Omental fat pad (tissue), 4 donors: ENCODE measurements around the gene EFCAB8. TPM values are rescaled to one million over a fixed set of nuclear protein-coding genes. Genes with fewer than 3 reads are reported as not detected.

Source experiments
- ATAC-seq: fragments of 150-250 bp; one replicate; pipeline ENCODE4 v1.9.1; 2016; ENCODE audit warnings: mild to moderate bottlenecking, moderate library complexity; ENCODE audit not compliant: low FRiP score
- DNase-seq: peaks from one replicate; pipeline ENCODE4 v3.0.0-alpha.2; 2019; ENCODE audit warnings: low spot score
- CTCF ChIP-seq, 3 donors: fragments of 450-650 bp; IDR thresholded peaks; one replicate each; pipeline ENCODE4 v1.5.1; 2016 to 2017; ENCODE audit warnings: antibody characterized with exemption in 3 of 3, mild to moderate bottlenecking in 3 of 3, moderate library complexity in 2 of 3
- total RNA-seq, 4 donors: library from RNA; depleted of rRNA; stranded (reverse); fragments of >200 nt; gene quantifications; one replicate each; pipeline ENCODE4 v1.1.0, GENCODE V29; 2016

EFCAB8 gene
- total RNA-seq, 4 donors from 2014 or later: 0.24 TPM; not detected in 3

- no peak for TF ChIP-seq CTCF (IDR thresholded peaks at IDR 0.05)
- ATAC-seq: no peak
- DNase-seq: no peak
These were observed 66.1 kb downstream of the EFCAB8 start for GRCh38 chr20:32924781-32925180.

DNA sequence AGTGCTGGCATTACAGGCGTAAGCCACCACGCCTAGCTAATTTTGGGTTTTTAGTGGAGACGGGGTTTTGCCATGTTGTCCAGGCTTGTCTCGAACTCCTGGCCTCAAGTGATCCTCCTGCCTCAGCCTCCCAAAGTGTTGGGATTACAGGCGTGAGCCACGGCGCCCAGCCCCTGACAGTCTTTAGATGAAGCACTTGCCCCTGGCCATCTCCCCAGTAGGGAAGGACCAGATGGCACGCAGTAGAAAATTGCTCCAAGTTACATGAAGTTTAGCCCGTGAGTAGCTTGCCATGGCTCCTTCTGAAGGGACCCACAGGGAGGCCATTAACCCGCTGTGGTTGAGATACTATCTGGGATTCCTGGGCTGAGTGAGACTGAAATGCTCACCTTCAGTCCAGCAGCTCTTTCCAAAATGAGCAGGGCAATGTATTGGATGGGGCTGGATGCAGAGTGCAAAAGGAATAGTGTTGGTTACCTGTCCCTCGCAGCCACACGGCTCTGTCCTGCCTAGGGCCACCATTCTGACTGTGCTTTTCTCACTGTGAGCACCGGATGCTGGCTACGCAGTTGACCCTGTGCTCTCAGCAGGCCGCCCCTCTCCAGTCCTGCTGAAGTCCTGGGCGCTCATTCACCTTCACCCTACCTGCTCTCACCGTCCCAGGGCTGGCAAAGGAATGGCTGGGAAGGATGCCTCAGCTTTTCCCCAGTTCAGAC lies 66.9 kb downstream of the EFCAB8 start:
- ATAC-seq: no peak
- no peak for DNase-seq
- no peak for TF ChIP-seq CTCF (IDR thresholded peaks at IDR 0.05)

DNA sequence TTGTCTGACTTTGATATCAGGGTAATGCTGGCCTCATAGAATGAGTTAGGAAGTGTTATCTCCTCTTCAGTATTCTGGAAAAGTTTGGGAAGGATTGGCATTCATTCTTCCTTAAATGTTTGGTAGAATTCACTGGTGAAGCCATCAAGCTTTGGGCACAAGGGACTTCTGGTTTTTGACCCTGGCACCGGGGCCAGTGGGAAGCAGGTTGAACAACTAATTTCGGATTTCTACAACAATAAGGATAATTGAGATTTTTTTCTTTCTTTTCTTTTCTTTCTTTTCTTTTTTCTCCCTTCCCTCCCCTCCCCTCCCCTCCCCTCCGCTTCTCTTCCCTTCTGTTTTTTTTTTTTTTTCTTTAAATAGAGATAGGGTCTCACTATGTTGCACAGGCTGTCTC lies 70.4 kb downstream of the EFCAB8 start:
- no peak for TF ChIP-seq CTCF (IDR thresholded peaks at IDR 0.05)
- ATAC-seq: no peak
- DNase-seq: no peak

- no peak for TF ChIP-seq CTCF (IDR thresholded peaks at IDR 0.05)
- ATAC-seq (no peak), DNase-seq (no peak)
These were observed 71.5 kb downstream of the EFCAB8 start for GRCh38 chr20:32930181-32930580.

DNA sequence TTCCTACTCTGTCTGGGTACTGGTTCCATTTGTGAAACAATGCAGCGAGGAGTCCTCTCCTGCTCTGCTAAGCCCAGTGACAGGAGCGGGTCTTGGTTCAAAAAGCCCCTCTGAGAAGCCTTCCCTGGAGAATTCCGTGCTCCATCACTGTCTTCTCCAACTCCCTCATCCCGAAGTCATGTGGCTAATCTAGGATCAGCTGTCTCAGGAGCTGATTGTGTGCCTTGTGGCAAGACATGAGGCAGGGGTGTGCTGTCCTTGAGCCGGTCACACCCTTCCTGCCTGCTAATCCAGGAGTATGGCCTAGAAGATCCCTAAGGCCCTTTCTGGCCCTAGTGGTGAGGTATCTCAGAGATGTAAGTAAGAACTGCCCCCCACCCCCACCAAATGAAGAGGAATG lies 72.0 kb downstream of the EFCAB8 start:
- no peak for TF ChIP-seq CTCF (IDR thresholded peaks at IDR 0.05)
- ATAC-seq (no peak), DNase-seq (no peak)

DNA sequence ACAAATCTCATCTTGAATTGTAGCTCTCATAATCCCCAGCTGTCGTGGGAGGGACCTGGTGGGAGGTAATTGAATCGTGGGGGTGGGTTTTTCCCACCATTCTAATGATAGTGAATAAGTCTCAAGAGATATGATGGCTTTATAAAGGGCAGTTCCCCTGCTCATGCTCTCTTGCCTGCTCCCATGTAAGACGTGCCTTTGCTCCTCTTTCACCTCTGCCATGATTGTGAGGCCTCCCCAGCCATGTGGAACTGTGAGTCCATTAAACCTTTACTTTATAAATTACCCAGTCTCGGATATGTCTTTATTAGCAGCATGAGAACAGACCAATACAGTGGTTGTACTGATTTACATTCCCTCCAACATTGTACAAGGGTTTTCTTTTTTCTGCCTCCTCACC lies 75.9 kb downstream of the EFCAB8 start:
- no peak for TF ChIP-seq CTCF (IDR thresholded peaks at IDR 0.05)
- no peak for DNase-seq
- no peak for ATAC-seq

DNA sequence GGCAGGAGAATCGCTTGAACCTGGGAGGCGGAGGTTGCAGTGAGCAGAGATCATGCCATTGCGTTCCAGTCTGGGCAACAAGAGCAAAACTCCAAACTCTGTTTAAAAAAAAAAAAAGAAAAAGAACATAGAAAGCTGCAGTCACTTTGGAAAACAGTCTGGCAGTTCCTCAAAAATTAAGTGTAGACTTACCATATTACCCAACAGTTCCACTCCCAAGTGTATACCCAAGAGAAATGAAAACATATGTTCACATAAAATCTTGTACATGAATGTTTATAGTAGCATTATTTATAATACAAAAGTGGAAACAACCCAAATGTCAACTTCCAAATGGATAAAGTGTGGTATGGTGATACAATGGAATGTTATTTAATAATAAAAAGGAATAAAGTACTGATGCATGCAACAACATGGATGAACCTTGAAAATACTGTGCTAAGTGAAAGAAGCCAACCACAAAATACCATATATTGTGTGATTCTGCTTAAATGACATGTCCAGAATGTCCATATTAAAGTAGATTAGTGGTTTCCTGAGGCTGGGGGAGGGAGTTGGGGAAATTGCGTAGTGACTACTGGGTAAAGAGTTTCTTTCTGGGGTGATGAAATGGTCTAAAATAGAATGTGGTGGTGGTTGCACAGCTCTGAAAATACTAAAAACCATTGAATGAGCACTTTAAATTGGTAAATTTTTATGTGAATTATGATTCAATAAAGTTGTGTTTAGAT lies 82.6 kb downstream of the EFCAB8 start:
- ATAC-seq (no peak), DNase-seq (no peak)
- TF ChIP-seq CTCF (IDR thresholded peaks at IDR 0.05): no peak
